Measurements from ENCODE around the gene FHOD3. TPM values are rescaled to one million over a fixed set of nuclear protein-coding genes. Genes with fewer than 3 reads are reported as not detected.

The FHOD3 gene
- total and polyA plus RNA-seq, 9 of the 15 experiments (the other 6 are each of a cell fraction or from before 2014, with no cell fraction given) = 0.11 TPM; not detected in 8

GRCh38 chr18:36533446-36534153 is 236.1 kb downstream of the FHOD3 start:
- ChIA-PET CTCF (ENCODE audit: low intra/inter-chr PET ratio) (no interaction called here), POLR2A (no interaction called here)
- H3K4me2 ChIP-seq (ENCODE audit: insufficient read depth, low read length) = no peak overlapping the region
- WGBS (ENCODE audit: insufficient coverage, low coverage, missing lambda C conversion rate) = 2% methylated on average over 8 of the region's 8 CpGs
- H3K9me1 ChIP-seq (ENCODE audit: control insufficient read depth, insufficient read depth, low read length) = no peaks in the 10 kb centered on the region
- no peak overlapping the region for H2AFZ ChIP-seq (ENCODE audit: low read depth, low read length)
- H3K9me3 ChIP-seq (replicated peaks; ENCODE audit: control insufficient read depth, insufficient read depth, low read depth, low read length) = no peaks in the 10 kb centered on the region
- BruUV-seq (replicated peaks) = no TSS peak
- FAIRE-seq (no peak), ATAC-seq (peak; percentile 38), DNase-seq (ENCODE audit: extremely low read depth in 1 of 4, low spot score in 3 of 4) (peak in 1 of 4 experiments; percentile 8)
- in situ Hi-C loops (cut with MboI) = no loop called here
- H3K4me3 ChIP-seq = no peak overlapping the region
- H3K9ac ChIP-seq (ENCODE audit: insufficient read depth in 1 of 2, low read depth in 2 of 2, low read length in 2 of 2) = no peak overlapping the region
- intact Hi-C loops (cut with micrococcal nuclease) = no loop called here
- no peaks in the 10 kb centered on the region for H3K79me2 ChIP-seq (ENCODE audit: control insufficient read depth, insufficient read depth, low read length)
- no peaks in the 10 kb centered on the region for H3K36me3 ChIP-seq (ENCODE audit: control insufficient read depth, insufficient read depth, low read length)
- H3K27me3 ChIP-seq (ENCODE audit: control insufficient read depth in 2 of 2, insufficient read depth in 2 of 2, low read length in 2 of 2) = peaks cover 0 to 21% of the 10 kb centered on the region in 2 experiments; a peak in 2 of 5 replicates
- no peaks in the 10 kb centered on the region; the same call in 1 of the 2 replicates for H4K20me1 ChIP-seq (replicated peaks; ENCODE audit: control insufficient read depth, insufficient read depth, low read length)
- no peak overlapping the region for H3K27ac ChIP-seq (ENCODE audit: extremely low read depth, low read depth, low read length)
- H3K4me1 ChIP-seq (replicated peaks in 1 of 2; ENCODE audit: control insufficient read depth in 2 of 2, insufficient read depth in 2 of 2, low read length in 2 of 2) = no peaks in the 10 kb centered on the region
- TF ChIP-seq MYC (IDR thresholded peaks at IDR 0.05; ENCODE audit: low read depth, low read length) = no peak
- TF ChIP-seq MYC (CRISPR knock-in tag; IDR thresholded peaks at IDR 0.05; ENCODE audit: borderline replicate concordance, low read depth) = no peak
- TF ChIP-seq TEAD1 (CRISPR knock-in tag; IDR thresholded peaks at IDR 0.05) = no peak
- no peak for TF ChIP-seq ZNF232 (CRISPR knock-in tag; IDR thresholded peaks at IDR 0.05)
- no peak for TF ChIP-seq IRF2 (CRISPR knock-in tag; IDR thresholded peaks at IDR 0.05)
- TF ChIP-seq SMAD3 (CRISPR knock-in tag; conservative IDR thresholded peaks at IDR 0.05) = no peak
- no peak for TF ChIP-seq ZNF224 (CRISPR knock-in tag; IDR thresholded peaks at IDR 0.05)
- peak; percentile 33; the same call in 1 of the 2 replicates for TF ChIP-seq TEAD4 (IDR thresholded peaks at IDR 0.05; ENCODE audit: low read length)
- TF ChIP-seq TEAD4 (CRISPR knock-in tag; IDR thresholded peaks at IDR 0.05; ENCODE audit: borderline replicate concordance) = no peak
- no peak for TF ChIP-seq ZNF165 (CRISPR knock-in tag; IDR thresholded peaks at IDR 0.05; ENCODE audit: borderline replicate concordance)
- TF ChIP-seq KDM5B (IDR thresholded peaks at IDR 0.05; ENCODE audit: insufficient replicate concordance, low read depth, low read length) = no peak
- no peak for TF ChIP-seq POLR2A (conservative IDR thresholded peaks at IDR 0.05)
- no peak for TF ChIP-seq ATF1 (CRISPR knock-in tag; IDR thresholded peaks at IDR 0.05)
- no peak for TF ChIP-seq ATF1 (tag; IDR thresholded peaks at IDR 0.05)
- peak; percentile 61 for TF ChIP-seq FOSL1 (tag; conservative IDR thresholded peaks at IDR 0.05)
- peak; percentile 54 for TF ChIP-seq CBFA2T3 (IDR thresholded peaks at IDR 0.05)
- TF ChIP-seq CBX5 (IDR thresholded peaks at IDR 0.05; ENCODE audit: borderline replicate concordance, low read depth) = no peak
- no peak for TF ChIP-seq PRPF4 (IDR thresholded peaks at IDR 0.05; ENCODE audit: insufficient read depth, low read depth, low read length, poor library complexity, severe bottlenecking)
- no peak for TF ChIP-seq SMARCE1 (IDR thresholded peaks at IDR 0.05)
- TF ChIP-seq CTCFL (IDR thresholded peaks at IDR 0.05; ENCODE audit: borderline replicate concordance, insufficient read depth, low read depth, low read length, poor library complexity, severe bottlenecking) = no peak
- TF ChIP-seq MYNN (IDR thresholded peaks at IDR 0.05) = no peak
- no peak for TF ChIP-seq MYNN (CRISPR knock-in tag; IDR thresholded peaks at IDR 0.05)
- TF ChIP-seq PREB (CRISPR knock-in tag; IDR thresholded peaks at IDR 0.05) = no peak
- no peak for TF ChIP-seq NFIX (CRISPR knock-in tag; IDR thresholded peaks at IDR 0.05; ENCODE audit: low read depth)

Measured in K562 (cell line).